HepG2 (cell line): ENCODE data around the gene EIF4E1B. TPM values are rescaled to one million over a fixed set of nuclear protein-coding genes. Genes with fewer than 3 reads are reported as not detected.
A peak's percentile ranks its signal among the peaks of the same experiment; 100 is the strongest.

Source experiments
- ATAC-seq: fragments of 200-7000 bp; cut with Tn5 transposase; 3 replicates; pipeline ENCODE4 v1.9.1; 2020; ENCODE audit warnings: mild to moderate bottlenecking, moderate library complexity
- BruUV-seq: library from RNA; stranded (reverse); fragments of 400-500 nt; replicated peaks from 2 replicates; lab custom pipeline; 2021; lab: Mats Ljungman, UMichigan
- CTCF ChIA-PET: fragments of 300-600 bp; formaldehyde crosslinking; extraction: SDS; loops from one replicate; lab custom pipeline; 2021; ENCODE audit warnings: low total read pairs, inconsistent platforms, low intra/inter-chr PET ratio; lab: Yijun Ruan, JAX
- POLR2A ChIA-PET: fragments of 350-600 bp; sonication (Branson Sonifier 250); formaldehyde crosslinking; loops from one replicate; lab custom pipeline; 2020; ENCODE audit warnings: antibody characterized with exemption, inconsistent platforms; lab: Yijun Ruan, JAX
- DNase-seq: peaks from one replicate; pipeline ENCODE4 v3.0.0-alpha.2; 2015; ENCODE audit warnings: low spot score
- FAIRE-seq: peaks from 3 replicates; lab custom pipeline; 2011; peaks lifted over from hg19 to GRCh38; lab: Jason Lieb, UNC
- H2AFZ ChIP-seq: one replicate; pipeline ENCODE4 v1.6.1; 2011; ENCODE audit warnings: low read length, inconsistent platforms
- H3K27ac ChIP-seq: fragments of 300-600 bp; 3 replicates; pipeline ENCODE4 v1.8.0; 2011; ENCODE audit warnings: mixed run types, mild to moderate bottlenecking, mixed read lengths, low read length, inconsistent platforms; ENCODE audit not compliant: insufficient read depth; ENCODE audit errors: extremely low read length
- H3K27me3 ChIP-seq, 2 experiments: fragments of 200-600 bp in 1 of 2; 2 replicates in 1 of 2; 3 replicates in 1 of 2; pipeline versions ENCODE4 v1.6.0 to v1.8.0; 2011; ENCODE audit warnings: low read length in 2 of 2, mild to moderate bottlenecking in 2 of 2, moderate library complexity in 2 of 2, inconsistent platforms in 1 of 2; ENCODE audit not compliant: insufficient read depth in 2 of 2, control insufficient read depth in 1 of 2
- H3K36me3 ChIP-seq, 2 experiments: fragments of 200-600 bp in 1 of 2; replicated peaks in 1 of 2; 2 replicates in 1 of 2; 3 replicates in 1 of 2; pipeline versions ENCODE4 v1.5.1 to v1.8.0; 2011; ENCODE audit warnings: low read length in 2 of 2, inconsistent platforms in 1 of 2; ENCODE audit not compliant: insufficient read depth in 2 of 2, control insufficient read depth in 1 of 2
- H3K4me1 ChIP-seq: 2 replicates; pipeline ENCODE4 v1.5.1; 2012; ENCODE audit warnings: low read length, inconsistent platforms; ENCODE audit not compliant: insufficient read depth
- H3K4me2 ChIP-seq: 2 replicates; pipeline ENCODE4 v1.6.0; 2011; ENCODE audit warnings: low read depth, low read length, inconsistent platforms
- H3K4me3 ChIP-seq, 3 experiments: fragments of 200-600 bp in 1 of 3; sonication (generic), shearing (Covaris generic) in 1 of 3; replicated peaks in 1 of 3; 2 replicates each; pipeline ENCODE4 v1.5.1; 2011 to 2016; ENCODE audit warnings: low read length in 3 of 3, inconsistent platforms in 2 of 3, low read depth in 2 of 3, mild to moderate bottlenecking in 2 of 3, control low read depth in 1 of 3, mixed read lengths in 1 of 3; ENCODE audit not compliant: insufficient read depth in 1 of 3
- H3K79me2 ChIP-seq: one replicate; pipeline ENCODE4 v1.6.1; 2011; ENCODE audit warnings: low read length, inconsistent platforms; ENCODE audit not compliant: insufficient read depth
- H3K9ac ChIP-seq: 2 replicates; pipeline ENCODE4 v1.6.0; 2011; ENCODE audit warnings: mild to moderate bottlenecking, low read depth, low read length, inconsistent platforms; ENCODE audit not compliant: insufficient read depth
- H3K9me3 ChIP-seq: 2 replicates; pipeline ENCODE4 v1.5.1; 2012; ENCODE audit warnings: mild to moderate bottlenecking, low read length
- H4K20me1 ChIP-seq: 2 replicates; pipeline ENCODE4 v1.6.0; 2011; ENCODE audit warnings: inconsistent platforms, mild to moderate bottlenecking, low read length, moderate library complexity; ENCODE audit not compliant: insufficient read depth
- DNMT1 ChIP-seq: sonication (generic); formaldehyde crosslinking; IDR thresholded peaks from 2 replicates; pipeline ENCODE4 v1.5.1; 2020; ENCODE audit warnings: mild to moderate bottlenecking, missing genetic modification reagents
- JUND ChIP-seq: sonication (generic); formaldehyde crosslinking; IDR thresholded peaks from 2 replicates; pipeline ENCODE4 v1.8.0; 2022; ENCODE audit warnings: mild to moderate bottlenecking, missing genetic modification reagents
- SCMH1 ChIP-seq: sonication (generic); formaldehyde crosslinking; IDR thresholded peaks from 2 replicates; pipeline ENCODE4 v1.9.0; 2021; ENCODE audit warnings: missing genetic modification reagents, mild to moderate bottlenecking, borderline replicate concordance
- SSRP1 ChIP-seq: IDR thresholded peaks from 2 replicates; pipeline ENCODE4 v1.6.1; 2016; ENCODE audit warnings: control low read depth
- TSC22D2 ChIP-seq: sonication (generic); formaldehyde crosslinking; IDR thresholded peaks from 2 replicates; pipeline ENCODE4 v1.5.1; 2020; ENCODE audit warnings: missing genetic modification reagents, mild to moderate bottlenecking, borderline replicate concordance
- ZMYM3 ChIP-seq: sonication (generic); formaldehyde crosslinking; IDR thresholded peaks from 2 replicates; pipeline ENCODE4 v1.5.1; 2020; ENCODE audit warnings: mild to moderate bottlenecking, missing genetic modification reagents
- ZNF354B ChIP-seq: sonication (generic); formaldehyde crosslinking; IDR thresholded peaks from 2 replicates; pipeline ENCODE4 v1.8.0; 2022; ENCODE audit warnings: mild to moderate bottlenecking, missing genetic modification reagents
- ZNF629 ChIP-seq: sonication (generic); formaldehyde crosslinking; conservative IDR thresholded peaks from 2 replicates; pipeline ENCODE4 v1.5.0; 2020; ENCODE audit warnings: missing genetic modification reagents
- ZNF652 ChIP-seq: IDR thresholded peaks from 2 replicates; pipeline ENCODE4 v1.6.1; 2016; ENCODE audit warnings: low read depth, borderline replicate concordance
- ZNF768 ChIP-seq: sonication (generic); formaldehyde crosslinking; IDR thresholded peaks from 2 replicates; pipeline ENCODE4 v1.4.0; 2020; ENCODE audit warnings: missing genetic modification reagents
- ZNF781 ChIP-seq: sonication (generic); formaldehyde crosslinking; IDR thresholded peaks from 2 replicates; pipeline ENCODE4 v1.5.1; 2020; ENCODE audit warnings: borderline replicate concordance, mild to moderate bottlenecking, missing genetic modification reagents; ENCODE audit errors: not compliant biosample characterization
- WGBS: methylation state at CpG from one replicate; pipeline ENCODE4 v1.1.6; 2017; ENCODE audit warnings: low lambda C conversion rate; 5-methylcytosine and 5-hydroxymethylcytosine counted together
- in situ Hi-C: cut with HindIII; loops from 2 replicates; pipeline ENCODE4 v1.10.0; 2017; ENCODE audit warnings: low pct_unique_long_range_greater_than_20kb; ENCODE audit not compliant: extremely low pct_ligation_motif_present
- intact Hi-C: fragments of 100-400 bp; cut with micrococcal nuclease; formaldehyde crosslinking; loops from one replicate; pipeline ENCODE4 v1.10.0; 2022; ENCODE audit not compliant: unreplicated experiment
- polyA plus RNA-seq, 8 experiments: library from polyadenylated mRNA; depleted of rRNA in 3 of 8; stranded (reverse) in 7 of 8; unstranded in 1 of 8; fragments of >200 nt; fragmentation: Illumina TruSeq in 4 of 8; extraction: Trizol in 4 of 8; gene quantifications; 2 replicates each; pipeline versions ENCODE4 v1.2.1 to v1.2.3, GENCODE V29; 2011 to 2016; ENCODE audit warnings: low read depth in 4 of 8, missing spikeins in 1 of 8, mixed read lengths in 1 of 8; ENCODE audit not compliant: insufficient read depth in 1 of 8
- total RNA-seq, 5 experiments: library from RNA; depleted of rRNA; stranded (reverse); fragments of >200 nt; fragmentation: Illumina TruSeq; extraction: Trizol; gene quantifications; 2 replicates each; pipeline ENCODE4 v1.2.3, GENCODE V29; 2016; ENCODE audit warnings: low read depth in 1 of 5

Gene EIF4E1B
- total and polyA plus RNA-seq, 2 of the 13 experiments (the other 11 are each of a cell fraction or from before 2014, with no cell fraction given), result not detected

- POLR2A ChIA-PET, result interaction anchor here (0.6 to 0.7 kb wide), 2 partner anchors 295 to 429 kb away, joined by 3 read pairs; no protein-coding TSS in a partner anchor
- in situ Hi-C loops, result no loop called here
- CTCF ChIA-PET, result no interaction called here
Observed at GRCh38 chr5:176643491-176644219, 13.2 kb downstream of the EIF4E1B start.

DNA sequence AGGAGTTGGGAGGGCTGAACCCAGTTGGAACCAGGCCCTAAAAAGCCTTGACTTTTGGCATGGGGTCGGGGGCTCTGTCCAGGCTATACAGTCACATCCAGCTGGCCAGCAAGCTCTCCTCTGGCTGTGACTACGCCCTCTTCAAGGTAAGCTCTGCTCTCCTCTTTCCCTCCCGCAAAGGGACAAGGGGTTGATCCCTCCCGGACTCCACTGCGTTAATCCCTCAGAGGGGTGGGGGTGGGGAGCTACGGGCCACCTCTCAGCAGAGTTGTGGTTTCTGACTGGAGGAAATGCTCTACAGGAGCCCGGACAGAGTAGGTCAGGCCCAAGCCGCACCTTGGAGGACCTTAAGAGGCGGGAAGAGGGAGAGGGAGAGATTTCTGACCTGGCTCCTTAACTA is 13.8 kb downstream of the EIF4E1B start:
- BruUV-seq, result no TSS peak
- ChIA-PET CTCF (no interaction called here), POLR2A (interaction anchor here (0.6 kb wide), 1 partner anchor 429 kb away, joined by 3 read pairs; no protein-coding TSS in a partner anchor)
- TF ChIP-seq SSRP1 (CRISPR knock-in tag), result no peak
- no peak for TF ChIP-seq TSC22D2
- TF ChIP-seq JUND (CRISPR knock-in tag), result no peak
- no peak for TF ChIP-seq ZMYM3
- TF ChIP-seq ZNF629 (CRISPR knock-in tag), result no peak
- no peak for TF ChIP-seq SCMH1 (CRISPR knock-in tag)
- no peak for TF ChIP-seq ZNF354B
- H2AFZ ChIP-seq, result no peak overlapping the region
- DNase-seq (no peak), FAIRE-seq (no peak), ATAC-seq (no peak)
- WGBS, result 31% methylated on average over 7 of the region's 9 CpGs
- intact Hi-C loops, result no loop called here
- H3K79me2 ChIP-seq, result no peaks in the 10 kb centered on the region
- in situ Hi-C loops, result no loop called here
- peaks cover 21% of the 10 kb centered on the region for H3K4me1 ChIP-seq
- H3K4me3 ChIP-seq, result no peak overlapping the region
- no peaks in the 10 kb centered on the region for H3K36me3 ChIP-seq
- no peak overlapping the region for H3K9ac ChIP-seq
- H4K20me1 ChIP-seq, result no peaks in the 10 kb centered on the region
- H3K9me3 ChIP-seq, result no peaks in the 10 kb centered on the region
- H3K4me2 ChIP-seq, result no peak overlapping the region
- no peak overlapping the region for H3K27ac ChIP-seq
- H3K27me3 ChIP-seq, result peaks cover 11 to 44% of the 10 kb centered on the region in 2 experiments; a peak in 4 of 5 replicates

More at GRCh38 chr5:176643491-176644219, 13.2 kb downstream of the EIF4E1B start:
- Histone ChIP-seq H3K9ac (no peak overlapping the region), H3K9me3 (no peaks in the 10 kb centered on the region), H3K27me3 (peaks cover 11 to 45% of the 10 kb centered on the region in 2 experiments; a peak in 4 of 5 replicates), H3K27ac (no peak overlapping the region), H3K4me3 (no peak overlapping the region), H2AFZ (no peak overlapping the region), H3K4me2 (no peak overlapping the region), H3K36me3 (no peaks in the 10 kb centered on the region), H3K79me2 (no peaks in the 10 kb centered on the region), H3K4me1 (peaks cover 18% of the 10 kb centered on the region), H4K20me1 (no peaks in the 10 kb centered on the region)
- FAIRE-seq (no peak), ATAC-seq (no peak), DNase-seq (no peak)
- WGBS, result 0% methylated on average over 5 of the region's 11 CpGs
- intact Hi-C loops, result no loop called here
- peak; percentile 41; the same call in 1 of the 2 replicates for TF ChIP-seq ZNF768
- TF ChIP-seq DNMT1, result no peak
- TF ChIP-seq ZNF781 (CRISPR knock-in tag), result no peak
- TF ChIP-seq ZNF652 (CRISPR knock-in tag), result no peak
- no TSS peak for BruUV-seq
